ENCODE measurements around the gene HSPB7. TPM values are rescaled to one million over a fixed set of nuclear protein-coding genes. Genes with fewer than 3 reads are reported as not detected.
A peak's percentile ranks its signal among the peaks of the same experiment; 100 is the strongest.

HSPB7 gene
- total and polyA plus RNA-seq, 2 of the 8 experiments (the other 6 are each of a cell fraction or from before 2014, with no cell fraction given) = not detected

DNA sequence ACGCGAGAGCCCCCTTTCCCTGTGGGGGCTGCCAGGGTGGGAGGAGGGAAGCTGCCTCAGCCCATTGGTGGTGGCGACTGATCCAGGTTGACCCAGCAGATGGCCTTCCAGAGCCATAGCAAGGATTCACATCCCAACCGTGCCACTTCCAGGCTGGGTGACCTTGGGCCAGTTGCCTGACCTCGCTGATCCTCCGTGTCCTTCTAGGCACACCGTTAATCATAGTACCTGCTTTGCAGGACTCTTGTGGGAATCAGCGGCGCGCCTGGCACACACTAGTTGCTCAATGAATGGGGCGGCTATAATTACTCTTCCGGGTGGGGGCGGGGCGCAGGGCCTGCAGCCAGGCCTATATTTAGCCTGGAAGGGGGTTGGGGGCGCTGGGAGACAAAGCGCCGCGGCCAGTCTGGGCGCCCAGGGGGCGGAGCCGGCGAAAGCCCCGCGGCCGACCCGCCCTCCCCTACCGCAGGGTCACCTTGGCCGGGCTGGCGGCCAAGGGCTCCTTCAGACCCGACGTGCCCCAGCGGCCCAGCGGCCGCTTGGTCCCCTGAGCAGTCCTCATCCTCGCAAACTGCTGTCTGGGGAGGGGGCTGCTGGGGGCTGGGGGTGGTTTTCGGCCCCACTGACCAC, 5.1 kb downstream of the HSPB7 start (continued):
- no peak for TF ChIP-seq SAP30 (IDR thresholded peaks at IDR 0.05; ENCODE audit: insufficient read depth, insufficient replicate concordance, low read length)
- TF ChIP-seq GABPA (IDR thresholded peaks at IDR 0.05; ENCODE audit: borderline replicate concordance, insufficient read depth, low read length) = no peak
- no peak for TF ChIP-seq GTF2F1 (IDR thresholded peaks at IDR 0.05; ENCODE audit: borderline replicate concordance, low read depth, low read length)
- no peak for TF ChIP-seq SP4 (IDR thresholded peaks at IDR 0.05; ENCODE audit: low read length)
- TF ChIP-seq FOSL1 (IDR thresholded peaks at IDR 0.05; ENCODE audit: insufficient read depth, low read depth, low read length) = no peak
- TF ChIP-seq, protein P1, sequence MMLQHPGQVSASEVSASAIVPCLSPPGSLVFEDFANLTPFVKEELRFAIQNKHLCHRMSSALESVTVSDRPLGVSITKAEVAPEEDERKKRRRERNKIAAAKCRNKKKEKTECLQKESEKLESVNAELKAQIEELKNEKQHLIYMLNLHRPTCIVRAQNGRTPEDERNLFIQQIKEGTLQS (IDR thresholded peaks at IDR 0.05; ENCODE audit: insufficient read depth, low read depth, low read length) = no peak
- no peak for TF ChIP-seq BCL11A (IDR thresholded peaks at IDR 0.05; ENCODE audit: low read depth in 2 of 2, low read length in 2 of 2)
- TF ChIP-seq EGR1 (IDR thresholded peaks at IDR 0.05; ENCODE audit: borderline replicate concordance, low read depth, low read length) = no peak
- TF ChIP-seq HDAC6 (IDR thresholded peaks at IDR 0.05; ENCODE audit: low read depth, low read length) = no peak
- TF ChIP-seq CHD2 (IDR thresholded peaks at IDR 0.05; ENCODE audit: low read length) = no peak
- TF ChIP-seq TEAD4 (IDR thresholded peaks at IDR 0.05; ENCODE audit: low read depth, low read length) = no peak
- 0 out of 2 replicates have a peak, but pooled peaks have one; percentile 15 for TF ChIP-seq RXRA (IDR thresholded peaks at IDR 0.05; ENCODE audit: insufficient read depth, low read depth, low read length)
- peak; percentile 45 for TF ChIP-seq POLR2AphosphoS5 (IDR thresholded peaks at IDR 0.05; ENCODE audit: low read depth, low read length)
- TF ChIP-seq TBP (IDR thresholded peaks at IDR 0.05; ENCODE audit: low read depth, low read length) = peak; percentile 52; the same call in 1 of the 2 replicates
- TF ChIP-seq CEBPB (IDR thresholded peaks at IDR 0.05; ENCODE audit: low read depth, low read length) = peak; percentile 51
- TF ChIP-seq ASH2L (IDR thresholded peaks at IDR 0.05; ENCODE audit: low read length) = peak; percentile 89
- TF ChIP-seq, protein P2, sequence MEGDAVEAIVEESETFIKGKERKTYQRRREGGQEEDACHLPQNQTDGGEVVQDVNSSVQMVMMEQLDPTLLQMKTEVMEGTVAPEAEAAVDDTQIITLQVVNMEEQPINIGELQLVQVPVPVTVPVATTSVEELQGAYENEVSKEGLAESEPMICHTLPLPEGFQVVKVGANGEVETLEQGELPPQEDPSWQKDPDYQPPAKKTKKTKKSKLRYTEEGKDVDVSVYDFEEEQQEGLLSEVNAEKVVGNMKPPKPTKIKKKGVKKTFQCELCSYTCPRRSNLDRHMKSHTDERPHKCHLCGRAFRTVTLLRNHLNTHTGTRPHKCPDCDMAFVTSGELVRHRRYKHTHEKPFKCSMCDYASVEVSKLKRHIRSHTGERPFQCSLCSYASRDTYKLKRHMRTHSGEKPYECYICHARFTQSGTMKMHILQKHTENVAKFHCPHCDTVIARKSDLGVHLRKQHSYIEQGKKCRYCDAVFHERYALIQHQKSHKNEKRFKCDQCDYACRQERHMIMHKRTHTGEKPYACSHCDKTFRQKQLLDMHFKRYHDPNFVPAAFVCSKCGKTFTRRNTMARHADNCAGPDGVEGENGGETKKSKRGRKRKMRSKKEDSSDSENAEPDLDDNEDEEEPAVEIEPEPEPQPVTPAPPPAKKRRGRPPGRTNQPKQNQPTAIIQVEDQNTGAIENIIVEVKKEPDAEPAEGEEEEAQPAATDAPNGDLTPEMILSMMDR (IDR thresholded peaks at IDR 0.05; ENCODE audit: control extremely low read depth in 1 of 3, insufficient read depth in 1 of 3, low read depth in 1 of 3, low read length in 3 of 3) = peak in 2 of 3 experiments; percentile 29; a peak in 2 of 4 replicates
- TF ChIP-seq NRF1 (IDR thresholded peaks at IDR 0.05; ENCODE audit: low read depth, low read length) = no peak
- no peak for TF ChIP-seq RNF2 (IDR thresholded peaks at IDR 0.05; ENCODE audit: borderline replicate concordance, low read depth, low read length, missing control alignments, poor library complexity, severe bottlenecking)
